Erythroblast (primary cell): Measurements from ENCODE around the gene TAGLN2.

ENCODE experiments used
- GATA1 ChIP-seq: IDR thresholded peaks from 2 replicates; pipeline ENCODE4 v1.6.1; 2011; ENCODE audit warnings: low read depth, mild to moderate bottlenecking, control low read depth, low read length, moderate library complexity
- POLR2A ChIP-seq: IDR thresholded peaks from 2 replicates; pipeline ENCODE4 v1.6.1; 2011; ENCODE audit warnings: mild to moderate bottlenecking, low read length

DNA sequence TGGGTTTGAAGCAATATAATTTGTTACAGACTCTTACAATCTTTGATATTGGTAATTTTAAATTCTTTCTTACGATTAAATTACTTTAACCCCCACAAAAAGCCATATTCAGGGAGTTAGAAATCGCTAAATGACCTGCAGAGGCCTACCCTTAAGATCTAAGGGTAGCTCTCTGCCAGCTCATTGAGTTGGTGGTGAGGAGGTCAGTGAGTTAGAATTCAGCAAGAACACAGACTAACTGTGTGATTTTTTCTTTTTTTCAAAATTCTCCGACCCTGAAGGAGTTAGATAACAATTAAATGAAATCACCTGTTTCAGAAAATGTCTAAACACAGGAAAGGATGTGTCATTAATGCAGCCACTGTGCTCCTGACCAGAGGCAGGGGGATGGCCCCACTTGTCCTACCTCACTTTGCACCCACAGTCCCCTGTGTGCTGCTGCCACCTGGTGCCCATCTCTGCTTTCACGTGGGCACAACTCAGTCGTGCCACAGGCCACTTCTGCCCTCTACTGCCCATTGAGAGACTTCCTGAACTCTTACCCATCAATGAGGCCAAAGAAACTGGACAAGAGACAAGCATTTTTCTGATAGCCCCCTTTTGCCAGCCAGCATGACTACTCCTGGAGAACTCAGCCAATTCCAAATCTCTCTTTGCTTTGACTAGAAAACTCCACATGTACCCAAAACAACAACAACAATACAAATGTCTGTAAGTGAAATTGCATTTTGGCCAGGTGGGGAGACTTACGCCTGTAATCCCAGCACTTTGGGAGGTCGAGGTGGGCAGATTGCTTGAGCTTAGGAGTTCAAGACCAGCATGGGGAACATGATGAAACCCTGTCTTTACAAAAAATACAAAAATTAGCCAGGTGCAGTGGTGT is 33.8 kb downstream of the TAGLN2 start:
- no peak for TF ChIP-seq POLR2A
- TF ChIP-seq GATA1, result no peak
